Left lung (tissue), 10 donors: ENCODE measurements around the gene SELENOV. TPM values are rescaled to one million over a fixed set of nuclear protein-coding genes. Genes with fewer than 3 reads are reported as not detected.
A peak's percentile ranks its signal among the peaks of the same experiment; 100 is the strongest.

Experiments used
- ATAC-seq: fragments of 200-7000 bp; cut with Tn5 transposase; one replicate; pipeline ENCODE4 v1.9.1; 2020; ENCODE audit warnings: moderate library complexity
- DNase-seq, 4 donors: peaks; one replicate each; pipeline ENCODE4 v3.0.0-alpha.2; 2013 to 2020
- H3K27ac ChIP-seq, 2 donors: fragments of 200-600 bp; sonication (generic) in 1 of 2; one replicate each; pipeline versions ENCODE4 v1.5.0 to v1.8.0; 2020 to 2021
- H3K27me3 ChIP-seq, 2 donors: fragments of 200-600 bp; sonication (generic) in 1 of 2; one replicate each; pipeline versions ENCODE4 v1.5.0 to v1.8.0; 2020 to 2021
- H3K36me3 ChIP-seq, 2 donors: fragments of 200-600 bp; sonication (generic) in 1 of 2; one replicate each; pipeline versions ENCODE4 v1.5.0 to v1.8.0; 2020 to 2021
- H3K4me1 ChIP-seq, 2 donors: fragments of 200-600 bp; one replicate each; pipeline ENCODE4 v1.8.0; 2021
- H3K4me3 ChIP-seq, 2 donors: fragments of 200-600 bp; sonication (generic) in 1 of 2; one replicate each; pipeline versions ENCODE4 v1.5.0 to v1.8.0; 2020 to 2021; ENCODE audit warnings: mild to moderate bottlenecking in 1 of 2
- H3K9me3 ChIP-seq, 2 donors: fragments of 200-600 bp; sonication (generic) in 1 of 2; one replicate each; pipeline versions ENCODE4 v1.5.0 to v1.8.0; 2020 to 2021
- CTCF ChIP-seq, 2 donors: fragments of 200-600 bp; sonication (generic) in 1 of 2; IDR thresholded peaks; one replicate each; pipeline versions ENCODE4 v1.5.0 to v1.8.0; 2021; ENCODE audit warnings: antibody characterized with exemption in 2 of 2
- intact Hi-C, 2 donors: fragments of 100-400 bp; cut with DNase I; formaldehyde crosslinking; loops; one replicate each; pipeline versions ENCODE4 v1.11.2 to v1.14.2; 2022
- polyA plus RNA-seq, 6 donors: library from polyadenylated mRNA; unstranded; fragments of 120-200 nt; gene quantifications; one replicate each; pipeline ENCODE4 v1.2.1, GENCODE V29; 2013; ENCODE audit not compliant: insufficient read length in 6 of 6
- total RNA-seq, 2 donors: library from RNA; stranded (reverse); fragmentation: NEBNext Ultra II Directional; extraction: Animal tissue kit (Norgen Biotek cat#: 25700); gene quantifications; one replicate each; pipeline ENCODE4 v1.2.1, GENCODE V29; 2021
- donor health status: DM: no; HTN: yes; CAD: no.
- donor health status: DM: no; HTN: no; CAD: no.

Gene SELENOV
- total and polyA plus RNA-seq, 8 donors = 0.18 to 0.64 (median 0.34) TPM; not detected in 2

- DNase-seq (no peak), ATAC-seq (no peak)
- no peak overlapping the region for H3K4me3 ChIP-seq
- H3K27ac ChIP-seq = no peak overlapping the region
- H3K9me3 ChIP-seq = no peaks in the 10 kb centered on the region
- H3K27me3 ChIP-seq = peaks cover 44 to 99% of the 10 kb centered on the region in 2 donors
- intact Hi-C loops = no loop called here
- TF ChIP-seq CTCF (IDR thresholded peaks at IDR 0.05) = no peak
- H3K4me1 ChIP-seq = peaks cover 0 to 8% of the 10 kb centered on the region in 2 donors
- H3K36me3 ChIP-seq = no peaks in the 10 kb centered on the region
Observed at GRCh38 chr19:39508629-39509028, 6.3 kb upstream of the SELENOV start.

- Histone ChIP-seq H3K27ac (no peak overlapping the region), H3K4me1 (peaks cover 0 to 8% of the 10 kb centered on the region in 2 donors), H3K9me3 (no peaks in the 10 kb centered on the region), H3K4me3 (no peak overlapping the region), H3K27me3 (peaks cover 47 to 99% of the 10 kb centered on the region in 2 donors), H3K36me3 (no peaks in the 10 kb centered on the region)
- intact Hi-C loops = no loop called here
- TF ChIP-seq CTCF (IDR thresholded peaks at IDR 0.05) = no peak
- ATAC-seq = no peak
- DNase-seq = no peak
Observed at GRCh38 chr19:39509233-39509632, 5.7 kb upstream of the SELENOV start.

- Histone ChIP-seq H3K36me3 (no peaks in the 10 kb centered on the region), H3K27ac (no peak overlapping the region), H3K9me3 (no peaks in the 10 kb centered on the region), H3K4me3 (no peak overlapping the region), H3K4me1 (peaks cover 5 to 16% of the 10 kb centered on the region in 2 donors), H3K27me3 (peaks cover 53 to 99% of the 10 kb centered on the region in 2 donors)
- intact Hi-C loops = no loop called here
- ATAC-seq (no peak), DNase-seq (no peak)
- no peak for TF ChIP-seq CTCF (IDR thresholded peaks at IDR 0.05)
Observed at GRCh38 chr19:39512988-39513387, 2.0 kb upstream of the SELENOV start.

DNA sequence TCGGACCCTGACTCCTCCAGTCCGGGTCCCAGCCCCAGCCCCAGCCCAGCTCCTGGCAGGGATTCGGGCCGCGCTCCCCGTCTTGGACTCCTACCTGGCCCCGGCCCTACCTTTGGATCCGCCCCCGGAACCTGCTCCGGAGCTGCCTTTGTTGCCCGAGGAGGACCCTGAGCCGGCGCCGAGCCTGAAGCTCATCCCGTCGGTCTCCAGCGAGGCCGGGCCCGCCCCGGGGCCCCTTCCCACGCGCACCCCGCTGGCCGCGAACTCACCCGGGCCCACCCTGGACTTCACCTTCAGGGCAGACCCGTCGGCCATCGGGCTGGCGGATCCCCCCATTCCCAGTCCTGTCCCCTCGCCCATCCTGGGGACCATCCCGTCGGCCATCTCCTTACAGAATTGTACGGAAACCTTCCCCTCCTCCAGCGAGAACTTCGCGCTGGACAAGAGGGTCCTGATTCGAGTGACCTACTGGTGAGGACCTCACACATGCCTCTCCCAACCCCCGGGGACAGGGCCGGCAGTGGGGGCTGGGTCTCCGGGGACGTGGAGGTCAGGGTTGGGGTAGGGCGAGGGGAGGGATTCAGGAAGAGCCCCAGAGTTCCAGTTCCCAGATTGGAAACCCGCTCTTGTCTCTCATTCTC lies 732 bp downstream of the SELENOV start:
- no peak overlapping the region for H3K4me3 ChIP-seq
- H3K9me3 ChIP-seq = no peaks in the 10 kb centered on the region
- peaks cover 5 to 16% of the 10 kb centered on the region in 2 donors for H3K4me1 ChIP-seq
- no peak for TF ChIP-seq CTCF (IDR thresholded peaks at IDR 0.05)
- peak in 1 of 4 donors; percentile 80 for DNase-seq
- no peaks in the 10 kb centered on the region for H3K36me3 ChIP-seq
- ATAC-seq = peak; percentile 21
- peaks cover 45 to 86% of the 10 kb centered on the region in 2 donors for H3K27me3 ChIP-seq
- no peak overlapping the region for H3K27ac ChIP-seq
- intact Hi-C loops = no loop called here

- peaks cover 45 to 80% of the 10 kb centered on the region in 2 donors for H3K27me3 ChIP-seq
- ATAC-seq (no peak), DNase-seq (no peak)
- intact Hi-C loops = no loop called here
- H3K27ac ChIP-seq = no peak overlapping the region
- no peak overlapping the region for H3K4me3 ChIP-seq
- peaks cover 5 to 16% of the 10 kb centered on the region in 2 donors for H3K4me1 ChIP-seq
- H3K36me3 ChIP-seq = no peaks in the 10 kb centered on the region
- no peaks in the 10 kb centered on the region for H3K9me3 ChIP-seq
- no peak for TF ChIP-seq CTCF (IDR thresholded peaks at IDR 0.05)
Observed at GRCh38 chr19:39516270-39516669, 1.3 kb downstream of the SELENOV start.
